ENCODE results near the gene ELL. TPM values are rescaled to one million over a fixed set of nuclear protein-coding genes. Genes with fewer than 3 reads are reported as not detected.
"Not testable (repeated sequence)": the region's sequence is repeated elsewhere in the genome, so short reads cannot be mapped to it uniquely, and the experiment has no call there.

ELL gene
- polyA plus RNA-seq, 1 experiment = 2.7 TPM

- CTCF ChIA-PET = interaction anchor here (1.0 kb wide), 1 partner anchor 93 kb away, joined by 6 read pairs; no protein-coding TSS in a partner anchor
- TF ChIP-seq, protein P1, sequence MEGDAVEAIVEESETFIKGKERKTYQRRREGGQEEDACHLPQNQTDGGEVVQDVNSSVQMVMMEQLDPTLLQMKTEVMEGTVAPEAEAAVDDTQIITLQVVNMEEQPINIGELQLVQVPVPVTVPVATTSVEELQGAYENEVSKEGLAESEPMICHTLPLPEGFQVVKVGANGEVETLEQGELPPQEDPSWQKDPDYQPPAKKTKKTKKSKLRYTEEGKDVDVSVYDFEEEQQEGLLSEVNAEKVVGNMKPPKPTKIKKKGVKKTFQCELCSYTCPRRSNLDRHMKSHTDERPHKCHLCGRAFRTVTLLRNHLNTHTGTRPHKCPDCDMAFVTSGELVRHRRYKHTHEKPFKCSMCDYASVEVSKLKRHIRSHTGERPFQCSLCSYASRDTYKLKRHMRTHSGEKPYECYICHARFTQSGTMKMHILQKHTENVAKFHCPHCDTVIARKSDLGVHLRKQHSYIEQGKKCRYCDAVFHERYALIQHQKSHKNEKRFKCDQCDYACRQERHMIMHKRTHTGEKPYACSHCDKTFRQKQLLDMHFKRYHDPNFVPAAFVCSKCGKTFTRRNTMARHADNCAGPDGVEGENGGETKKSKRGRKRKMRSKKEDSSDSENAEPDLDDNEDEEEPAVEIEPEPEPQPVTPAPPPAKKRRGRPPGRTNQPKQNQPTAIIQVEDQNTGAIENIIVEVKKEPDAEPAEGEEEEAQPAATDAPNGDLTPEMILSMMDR (IDR thresholded peaks at IDR 0.05; ENCODE audit: low read depth, low read length) = no peak
- H3K4me3 ChIP-seq (ENCODE audit: low read depth, low read length) = peak overlapping the region; percentile 52
- no peaks in the 10 kb centered on the region for H3K9me3 ChIP-seq (ENCODE audit: control insufficient read depth, insufficient read depth, low read length)
- POLR2A ChIA-PET = interaction anchor here (1.1 kb wide), 1 partner anchor 47 kb away, joined by 4 read pairs; no protein-coding TSS in a partner anchor
- no peak for DNase-seq (ENCODE audit: low read depth, low spot score)
- peak overlapping the region; percentile 11 for H3K27ac ChIP-seq (ENCODE audit: low read depth, low read length)
- H3K27me3 ChIP-seq (ENCODE audit: control insufficient read depth, insufficient read depth, low read length) = no peaks in the 10 kb centered on the region
These were observed 22.1 kb upstream of the ELL start for GRCh38 chr19:18543814-18544475.

DNA sequence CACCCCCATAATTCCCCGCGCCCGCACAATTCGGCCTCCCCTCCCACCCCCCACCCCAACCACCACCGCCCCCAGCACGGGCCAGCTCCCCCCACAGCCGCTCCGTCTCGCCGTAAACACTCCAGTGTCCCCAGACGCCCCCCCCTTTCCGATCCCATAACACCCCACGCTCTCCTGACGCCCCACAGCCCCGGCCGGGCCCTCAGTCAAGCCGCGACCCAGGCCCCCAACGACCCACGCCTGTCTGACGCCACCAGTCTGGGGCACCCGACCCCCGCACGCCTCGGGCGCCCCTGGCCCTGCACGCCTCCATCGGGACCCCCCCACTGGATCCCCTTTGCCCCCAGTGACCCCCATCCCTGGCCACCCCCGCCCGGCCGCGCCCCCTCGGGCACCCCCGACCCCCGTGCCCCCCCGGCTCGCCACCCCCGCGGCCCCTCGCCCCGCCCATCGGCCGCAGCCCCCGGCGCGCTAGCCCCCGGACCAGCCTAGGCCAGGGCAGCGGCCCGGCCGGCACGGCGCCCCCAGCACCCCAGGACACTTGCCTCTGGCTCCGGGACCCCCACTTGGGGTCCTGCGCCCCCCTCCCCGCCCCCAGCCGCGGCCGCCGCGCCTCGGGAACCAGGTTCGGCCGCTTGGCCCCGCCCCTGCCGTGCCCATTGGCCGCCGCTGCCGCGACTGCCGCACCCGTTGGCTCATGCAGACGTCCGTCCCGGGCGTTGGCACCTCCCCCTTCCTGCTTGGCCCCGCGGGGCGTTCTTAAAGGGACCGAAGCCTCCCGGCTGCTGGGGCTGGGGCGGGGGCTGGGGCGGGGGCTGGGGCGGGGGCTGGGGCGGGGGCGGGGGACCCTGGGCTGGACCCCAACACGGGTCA, 21.3 kb upstream of the ELL start, which contains the start of gene FKBP8:
Gene FKBP8, minus strand, starts transcription at position 633 of the 873 bp plus-strand sequence. CDS start 1,603 bp downstream, outside the sequence.
- Histone ChIP-seq H3K4me3 (ENCODE audit: low read depth, low read length) (peak within 1 kb of the TSS; percentile 74), H3K9me3 (ENCODE audit: control insufficient read depth, insufficient read depth, low read length) (no peaks in the 10 kb centered on the region), H3K27ac (ENCODE audit: low read depth, low read length) (peak within 1 kb of the TSS; percentile 11), H3K27me3 (ENCODE audit: control insufficient read depth, insufficient read depth, low read length) (no peaks in the 10 kb centered on the region)
- CTCF ChIA-PET = interaction anchor here (1.0 kb wide), 1 partner anchor 92 kb away, joined by 6 read pairs; no protein-coding TSS in a partner anchor
- TF ChIP-seq, protein P1 (IDR thresholded peaks at IDR 0.05; ENCODE audit: low read depth, low read length) = no peak
- POLR2A ChIA-PET = interaction anchor here (0.6 to 1.1 kb wide), 3 partner anchors 14 to 47 kb away, joined by 3 to 4 read pairs (median 4); partner anchors contain the start of genes ELL and KXD1
- DNase-seq (ENCODE audit: low read depth, low spot score) = peak; percentile 57

DNA sequence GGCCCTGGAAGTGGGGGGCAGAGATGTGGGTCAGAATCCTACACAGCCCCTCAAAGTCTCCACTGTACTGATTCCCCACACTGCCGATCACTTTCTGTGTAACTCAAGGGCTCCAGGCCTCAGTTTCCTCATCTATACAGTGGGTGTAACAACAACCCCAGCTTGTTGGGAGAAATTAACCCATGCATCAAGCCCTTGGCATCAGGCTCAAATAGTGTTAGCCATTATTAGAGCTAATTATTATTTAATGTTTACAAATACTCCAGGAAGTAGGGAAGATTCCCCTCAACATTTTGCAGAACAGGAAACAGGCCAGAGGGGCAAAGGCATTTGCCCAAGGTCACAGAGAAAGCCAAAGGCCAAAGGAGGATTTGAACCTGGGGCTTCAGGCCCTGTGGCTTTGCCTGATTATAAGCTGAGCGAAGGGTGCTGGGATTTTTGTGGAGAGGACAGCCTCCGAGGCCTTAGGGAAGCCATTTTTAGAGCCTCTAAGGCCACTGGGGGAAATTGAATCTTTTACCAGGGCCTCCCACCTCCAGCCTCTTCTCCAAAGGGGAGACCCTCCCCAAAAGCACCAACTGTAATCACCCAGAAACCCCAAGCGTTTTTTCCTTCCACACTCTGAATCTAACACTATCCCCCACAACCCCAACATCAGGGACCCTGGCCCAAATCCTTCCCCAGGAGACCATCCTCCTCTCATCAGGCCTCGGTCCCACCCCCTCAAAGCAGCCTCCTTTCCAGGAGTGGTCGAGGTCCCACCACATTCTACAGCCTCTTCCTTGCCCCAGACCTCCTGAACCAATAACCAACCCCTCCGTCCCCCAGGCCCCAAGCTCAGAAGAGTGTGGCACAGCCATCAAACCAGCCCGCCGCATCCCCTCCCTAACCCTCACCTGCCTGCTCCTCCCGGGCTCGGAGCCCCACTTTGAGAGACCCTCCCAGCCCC, 20.4 kb upstream of the ELL start:
- Histone ChIP-seq H3K27me3 (ENCODE audit: control insufficient read depth, insufficient read depth, low read length) (no peaks in the 10 kb centered on the region), H3K9me3 (ENCODE audit: control insufficient read depth, insufficient read depth, low read length) (no peaks in the 10 kb centered on the region), H3K27ac (ENCODE audit: low read depth, low read length) (peak overlapping the region; percentile 11), H3K4me3 (ENCODE audit: low read depth, low read length) (peak overlapping the region; percentile 74)
- no peak for DNase-seq (ENCODE audit: low read depth, low spot score)
- TF ChIP-seq, protein P1 (IDR thresholded peaks at IDR 0.05; ENCODE audit: low read depth, low read length) = no peak
- CTCF ChIA-PET = no interaction called here
- POLR2A ChIA-PET = interaction anchor here (0.6 to 1.0 kb wide), 3 partner anchors 9 to 20 kb away, joined by 3 to 4 read pairs (median 3); partner anchors contain the start of genes ELL and KXD1

- peak overlapping the region; percentile 74; the same call in 1 of the 2 replicates for H3K4me3 ChIP-seq (ENCODE audit: low read depth, low read length)
- no peaks in the 10 kb centered on the region for H3K9me3 ChIP-seq (ENCODE audit: control insufficient read depth, insufficient read depth, low read length)
- no peak for DNase-seq (ENCODE audit: low read depth, low spot score)
- H3K27ac ChIP-seq (ENCODE audit: low read depth, low read length) = peak overlapping the region; percentile 39
- TF ChIP-seq, protein P1 (IDR thresholded peaks at IDR 0.05; ENCODE audit: low read depth, low read length) = no peak
- H3K27me3 ChIP-seq (ENCODE audit: control insufficient read depth, insufficient read depth, low read length) = no peaks in the 10 kb centered on the region
- CTCF ChIA-PET = no interaction called here
- POLR2A ChIA-PET = interaction anchor here (1.0 kb wide), 1 partner anchor 10 kb away, joined by 3 read pairs; no protein-coding TSS in a partner anchor
These were observed 19.6 kb upstream of the ELL start for GRCh38 chr19:18541258-18541991.

DNA sequence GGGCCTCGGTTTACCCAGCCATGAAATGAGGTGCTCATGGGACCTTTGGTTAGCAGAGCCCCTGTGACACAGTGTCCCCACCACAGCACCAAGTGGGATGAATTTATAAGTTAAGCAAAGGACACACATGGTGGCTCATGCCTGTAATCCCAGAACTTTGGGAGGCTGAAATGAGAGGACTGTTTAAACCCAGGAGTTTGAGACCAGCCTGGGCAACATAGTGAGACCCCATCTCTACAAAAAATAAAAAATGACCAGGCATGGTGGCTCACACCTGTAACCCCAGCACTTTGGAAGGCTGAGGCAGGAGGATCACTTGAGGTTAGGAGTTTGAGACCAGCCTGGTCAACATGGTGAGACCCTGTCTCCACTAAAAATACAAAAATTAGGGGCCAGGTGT, 18.3 kb upstream of the ELL start:
- POLR2A ChIA-PET; DNase-seq (ENCODE audit: low read depth, low spot score); H3K4me3 ChIP-seq (ENCODE audit: low read depth, low read length); H3K9me3 ChIP-seq (ENCODE audit: control insufficient read depth, insufficient read depth, low read length); H3K27ac ChIP-seq (ENCODE audit: low read depth, low read length); H3K27me3 ChIP-seq (ENCODE audit: control insufficient read depth, insufficient read depth, low read length): not testable (repeated sequence)
- CTCF ChIA-PET = interaction anchor here (0.6 kb wide), 1 partner anchor 49 kb away, joined by 3 read pairs; no protein-coding TSS in a partner anchor
